Adipocyte (in vitro differentiated cells): ENCODE measurements around the gene FAM3A.
"Not testable (repeated sequence)": the region's sequence is repeated elsewhere in the genome, so short reads cannot be mapped to it uniquely, and the experiment has no call there.

ENCODE experiments used
- DNase-seq: peaks from one replicate; pipeline ENCODE4 v3.0.0-alpha.2; 2015; ENCODE audit warnings: low read depth
- H3K27me3 ChIP-seq: replicated peaks from 2 replicates; pipeline ENCODE4 v1.7.0; 2013; ENCODE audit warnings: mild to moderate bottlenecking, low read length, moderate library complexity; ENCODE audit not compliant: control insufficient read depth, insufficient read depth
- H3K36me3 ChIP-seq: 2 replicates; pipeline ENCODE4 v1.7.0; 2013; ENCODE audit warnings: low read length, mild to moderate bottlenecking, moderate library complexity; ENCODE audit not compliant: control insufficient read depth, insufficient read depth, severe bottlenecking
- H3K4me1 ChIP-seq: 2 replicates; pipeline ENCODE4 v1.7.0; 2013; ENCODE audit warnings: mild to moderate bottlenecking, low read length, moderate library complexity; ENCODE audit not compliant: control insufficient read depth, insufficient read depth
- H3K4me3 ChIP-seq: 2 replicates; pipeline ENCODE4 v1.7.0; 2013; ENCODE audit warnings: mild to moderate bottlenecking, low read length, moderate library complexity
- H3K9ac ChIP-seq: 2 replicates; pipeline ENCODE4 v1.7.0; 2013; ENCODE audit warnings: mild to moderate bottlenecking, low read length, moderate library complexity
- H3K9me3 ChIP-seq: 2 replicates; pipeline ENCODE4 v1.7.0; 2013; ENCODE audit warnings: mild to moderate bottlenecking, low read length, moderate library complexity; ENCODE audit not compliant: control insufficient read depth

Gene FAM3A

GRCh38 chrX:154512879-154513553 is 3.0 kb downstream of the FAM3A start:
- no peak overlapping the region for H3K9ac ChIP-seq

DNA sequence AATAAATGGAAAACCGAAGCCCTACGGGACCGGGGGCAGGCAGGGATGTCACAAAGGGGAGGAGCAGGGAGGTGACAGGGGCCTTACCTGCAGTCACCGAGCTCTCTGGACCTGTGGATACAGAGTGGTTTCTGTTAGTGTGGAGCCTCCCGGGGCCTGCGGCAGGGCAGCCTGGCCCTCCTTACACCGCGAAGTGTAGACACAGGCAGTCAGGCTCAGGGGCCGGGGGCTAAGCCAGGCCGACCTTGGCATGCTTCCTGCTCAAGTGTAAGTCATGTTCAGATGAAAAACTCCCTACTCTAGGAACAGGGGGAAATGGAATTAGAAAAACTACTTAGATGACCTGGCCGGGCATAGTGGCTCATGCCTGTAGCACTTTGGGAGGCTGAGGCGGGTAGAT is 4.3 kb downstream of the FAM3A start:
- Histone ChIP-seq H3K36me3 (peaks cover 11% of the 10 kb centered on the region), H3K9me3 (peaks cover 7% of the 10 kb centered on the region)
- no peak for DNase-seq

More at GRCh38 chrX:154512879-154513553, 3.0 kb downstream of the FAM3A start:
- Histone ChIP-seq H3K36me3 (peaks cover 11% of the 10 kb centered on the region), H3K9me3 (peaks cover 7% of the 10 kb centered on the region), H3K4me1 (peaks cover 13% of the 10 kb centered on the region), H3K27me3 (peaks cover 3% of the 10 kb centered on the region), H3K4me3 (no peak overlapping the region)
- no peak for DNase-seq

DNA sequence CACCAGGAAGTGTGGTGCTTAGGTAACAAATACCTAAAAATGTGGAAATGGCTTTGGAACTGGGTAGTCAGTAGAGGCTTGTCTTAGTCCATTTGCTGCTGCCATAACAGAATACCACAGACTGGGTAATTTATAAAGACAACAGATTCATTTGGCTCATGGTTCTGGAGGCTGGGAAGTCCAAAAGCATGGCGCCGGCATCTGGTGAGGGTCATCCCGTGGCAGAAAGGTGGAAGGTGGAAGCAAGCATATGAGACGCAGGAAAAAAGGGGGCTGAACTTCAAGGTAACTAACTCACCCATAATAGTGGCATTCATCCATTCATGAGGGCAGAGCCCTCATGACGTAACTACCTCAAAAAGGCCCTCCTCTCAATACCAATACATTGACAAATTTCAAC is 6.6 kb downstream of the FAM3A start:
- Histone ChIP-seq H3K9ac (no peak overlapping the region), H3K9me3 (peaks cover 7% of the 10 kb centered on the region), H3K27me3 (no peaks in the 10 kb centered on the region), H3K36me3 (peaks cover 11% of the 10 kb centered on the region), H3K4me3 (no peak overlapping the region), H3K4me1 (peaks cover 16% of the 10 kb centered on the region)
- DNase-seq, result no peak

More for the DNA sequence above, 4.3 kb downstream of the FAM3A start:
- no peak overlapping the region for H3K9ac ChIP-seq
- H3K4me1 ChIP-seq, result peaks cover under 1% of the 10 kb centered on the region
- H3K4me3 ChIP-seq, result no peak overlapping the region
- no peaks in the 10 kb centered on the region for H3K27me3 ChIP-seq

GRCh38 chrX:154508384-154508745 is 7.7 kb downstream of the FAM3A start:
- Histone ChIP-seq H3K27me3 (no peaks in the 10 kb centered on the region), H3K4me1 (peaks cover 16% of the 10 kb centered on the region), H3K36me3 (peaks cover 11% of the 10 kb centered on the region), H3K4me3 (no peak overlapping the region), H3K9me3 (peaks cover 7% of the 10 kb centered on the region), H3K9ac (no peak overlapping the region)
- no peak for DNase-seq

DNA sequence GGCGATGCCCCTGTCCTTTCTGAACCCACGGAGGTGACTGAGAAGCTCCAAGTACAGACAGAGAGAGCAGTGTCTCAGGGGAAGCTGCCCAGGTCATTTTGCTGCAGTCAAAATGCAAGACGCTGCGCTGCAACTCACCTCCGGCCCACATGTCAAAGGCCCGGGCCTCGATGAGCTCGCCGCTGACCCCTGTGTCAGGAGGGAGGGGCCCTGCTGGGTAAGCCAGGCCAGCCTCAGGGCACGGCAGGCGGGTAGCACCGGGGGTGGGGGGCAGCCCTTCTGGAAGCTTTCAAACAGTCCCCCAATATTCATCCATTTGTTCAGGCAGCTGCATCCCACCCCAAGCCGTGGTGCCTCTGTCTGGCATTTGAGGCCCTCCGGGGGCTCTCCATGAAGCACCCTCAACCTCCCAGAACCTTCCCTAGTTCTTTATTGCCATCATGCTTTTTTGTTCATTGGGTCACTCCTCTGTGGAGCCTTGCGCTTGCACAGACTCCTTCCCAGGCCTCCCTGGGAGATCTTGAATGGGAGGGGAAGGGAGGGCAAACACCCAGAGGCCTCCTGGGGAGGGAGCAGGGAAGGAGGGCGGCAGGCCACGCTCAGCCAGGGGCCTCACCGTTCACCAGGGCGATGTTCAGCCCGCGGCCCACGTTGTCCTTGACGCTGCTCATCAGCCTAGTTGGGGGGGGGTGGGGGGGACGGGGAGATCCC is 8.2 kb downstream of the FAM3A start:
- no peak overlapping the region for H3K9ac ChIP-seq
- H3K4me3 ChIP-seq, result no peak overlapping the region
- peaks cover 11% of the 10 kb centered on the region for H3K36me3 ChIP-seq
- peaks cover 16% of the 10 kb centered on the region for H3K4me1 ChIP-seq
- no peaks in the 10 kb centered on the region for H3K27me3 ChIP-seq
- no peak for DNase-seq
- peaks cover 7% of the 10 kb centered on the region for H3K9me3 ChIP-seq

DNA sequence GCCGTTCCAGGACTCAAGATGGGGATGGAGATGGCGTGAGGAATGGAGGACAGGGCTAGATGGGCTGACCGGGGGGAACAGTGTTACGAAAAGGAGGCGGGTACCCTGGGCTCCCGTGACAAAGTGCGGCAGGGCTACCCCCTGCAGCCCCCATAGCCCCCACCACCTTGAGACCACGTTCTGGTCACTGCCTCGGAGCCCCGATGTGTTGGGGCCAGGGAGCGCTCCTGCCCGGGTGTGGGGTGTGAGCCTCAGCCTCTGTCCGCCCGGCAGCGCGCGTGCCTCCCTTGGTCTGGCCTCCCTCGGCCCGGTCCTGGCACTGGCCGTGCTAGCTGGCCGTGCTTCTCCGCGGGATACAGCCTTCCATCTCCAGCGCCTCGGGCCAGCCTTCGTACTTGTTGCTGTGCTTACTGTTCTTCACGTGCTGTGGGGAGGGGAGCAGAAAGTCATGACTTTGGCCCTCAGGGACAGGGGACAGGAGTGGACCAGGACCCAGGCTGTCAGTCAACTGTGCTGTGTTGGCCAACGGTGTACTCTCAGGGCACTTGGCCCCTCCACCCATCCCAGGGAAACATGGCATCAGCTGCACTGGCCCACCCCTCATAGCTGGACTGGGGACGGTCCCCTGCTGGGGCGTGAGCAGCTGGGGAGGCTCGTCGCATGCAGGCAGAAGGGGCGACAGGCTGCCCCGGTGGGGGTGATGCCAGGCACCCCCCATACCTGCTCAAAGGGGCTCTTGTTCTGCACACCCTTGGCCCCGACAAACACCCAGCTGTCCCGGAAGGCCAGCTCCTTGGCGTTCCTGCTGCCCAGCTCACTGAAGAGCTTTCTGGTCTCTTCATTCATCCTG is 9.3 kb downstream of the FAM3A start:
- H3K4me1 ChIP-seq, result peaks cover 16% of the 10 kb centered on the region
- peaks cover 7% of the 10 kb centered on the region for H3K9me3 ChIP-seq
- no peaks in the 10 kb centered on the region for H3K27me3 ChIP-seq
- H3K36me3 ChIP-seq, result peaks cover 11% of the 10 kb centered on the region
- no peak overlapping the region for H3K4me3 ChIP-seq
- no peak for DNase-seq
- peak overlapping the region; percentile 62 for H3K9ac ChIP-seq

GRCh38 chrX:154505734-154506133 is 10.3 kb downstream of the FAM3A start:
- Histone ChIP-seq H3K9ac (peak overlapping the region; percentile 62), H3K4me1 (peaks cover 16% of the 10 kb centered on the region), H3K9me3 (peaks cover 7% of the 10 kb centered on the region), H3K36me3 (peaks cover 11% of the 10 kb centered on the region), H3K27me3 (no peaks in the 10 kb centered on the region), H3K4me3 (no peak overlapping the region)
- peak; percentile 39 for DNase-seq

DNA sequence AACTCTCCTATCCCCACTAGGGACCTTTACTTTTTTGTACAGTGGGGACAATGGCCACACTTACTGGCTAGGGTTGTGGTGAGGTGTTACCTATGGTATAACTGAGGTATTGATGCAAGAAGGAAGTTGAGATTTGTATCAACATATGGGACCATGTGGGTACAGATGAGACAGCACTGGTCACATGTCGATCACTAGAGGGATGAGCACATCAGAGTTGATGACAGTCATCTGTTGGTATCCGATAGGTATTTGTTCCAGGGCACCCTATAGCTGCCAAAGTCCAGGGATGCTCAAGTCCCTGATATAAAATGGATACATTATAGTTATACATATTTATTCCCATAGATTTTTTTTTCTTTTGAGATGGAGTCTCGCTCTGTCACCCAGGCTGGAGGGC is 13.0 kb downstream of the FAM3A start:
- H3K4me1 ChIP-seq, result peaks cover 16% of the 10 kb centered on the region
- no peak for DNase-seq
- no peaks in the 10 kb centered on the region for H3K9me3 ChIP-seq
- H3K36me3 ChIP-seq, result no peaks in the 10 kb centered on the region
- no peak overlapping the region for H3K4me3 ChIP-seq
- no peak overlapping the region for H3K9ac ChIP-seq
- H3K27me3 ChIP-seq, result no peaks in the 10 kb centered on the region

GRCh38 chrX:154502098-154502497 is 13.9 kb downstream of the FAM3A start:
- DNase-seq, result no peak
- Histone ChIP-seq H3K9me3 (no peaks in the 10 kb centered on the region), H3K9ac (no peak overlapping the region), H3K4me1 (peaks cover 16% of the 10 kb centered on the region), H3K27me3 (no peaks in the 10 kb centered on the region), H3K4me3 (no peak overlapping the region), H3K36me3 (no peaks in the 10 kb centered on the region)

- not testable (repeated sequence) for DNase-seq, H3K9ac ChIP-seq, H3K36me3 ChIP-seq, H3K4me3 ChIP-seq, H3K9me3 ChIP-seq, H3K27me3 ChIP-seq
- peaks cover 15% of the 10 kb centered on the region for H3K4me1 ChIP-seq
Measured at GRCh38 chrX:154501423-154501822, 14.6 kb downstream of the FAM3A start.

GRCh38 chrX:154496591-154497137 is 19.4 kb downstream of the FAM3A start:
- H3K4me3 ChIP-seq, H3K36me3 ChIP-seq, H3K4me1 ChIP-seq, H3K9me3 ChIP-seq, DNase-seq, H3K9ac ChIP-seq, H3K27me3 ChIP-seq: not testable (repeated sequence)
